Cardiac fibroblast (primary cell): Measurements from ENCODE around the gene RNGTT.

Source experiments
- DNase-seq, 2 donors: peaks; one replicate each; pipeline versions ENCODE4 v3.0.0 to v3.0.0-alpha.2; 2010; ENCODE audit warnings: low read depth in 2 of 2
- H3K4me3 ChIP-seq, 2 donors: replicated peaks in 1 of 2; 1 replicate in 1 of 2; 2 replicates in 1 of 2; pipeline ENCODE4 v1.5.1; 2011; ENCODE audit warnings: low read depth in 2 of 2, low read length in 2 of 2, mild to moderate bottlenecking in 2 of 2, moderate library complexity in 1 of 2
- CTCF ChIP-seq: IDR thresholded peaks from one replicate; pipeline ENCODE4 v1.5.1; 2011; ENCODE audit warnings: low read depth, mild to moderate bottlenecking, low read length, inconsistent platforms

The RNGTT gene

GRCh38 chr6:88623531-88623930 lies 339.9 kb downstream of the RNGTT start:
- H3K4me3 ChIP-seq = no peak overlapping the region
- no peak for TF ChIP-seq CTCF
- no peak for DNase-seq

GRCh38 chr6:88619951-88620350 lies 343.5 kb downstream of the RNGTT start:
- no peak for TF ChIP-seq CTCF
- H3K4me3 ChIP-seq = no peak overlapping the region
- no peak for DNase-seq

- no peak for DNase-seq
- H3K4me3 ChIP-seq = no peak overlapping the region
- TF ChIP-seq CTCF = no peak
These were observed 347.0 kb downstream of the RNGTT start for GRCh38 chr6:88616380-88616779.

GRCh38 chr6:88614316-88614877 lies 349.0 kb downstream of the RNGTT start:
- no peak for TF ChIP-seq CTCF
- DNase-seq = no peak
- H3K4me3 ChIP-seq = no peak overlapping the region

- DNase-seq = no peak
- H3K4me3 ChIP-seq = no peak overlapping the region
- TF ChIP-seq CTCF = no peak
These were observed 350.8 kb downstream of the RNGTT start for GRCh38 chr6:88612631-88613030.

GRCh38 chr6:88611721-88612120 lies 351.7 kb downstream of the RNGTT start:
- no peak for TF ChIP-seq CTCF
- H3K4me3 ChIP-seq = no peak overlapping the region

GRCh38 chr6:88609983-88610382 lies 353.4 kb downstream of the RNGTT start:
- DNase-seq = no peak
- TF ChIP-seq CTCF = no peak
- H3K4me3 ChIP-seq = no peak overlapping the region

More at GRCh38 chr6:88611721-88612120, 351.7 kb downstream of the RNGTT start:
- no peak for DNase-seq
